Trophoblast cell (in vitro differentiated cells and primary cell): ENCODE measurements around the gene BTAF1. TPM values are rescaled to one million over a fixed set of nuclear protein-coding genes. Genes with fewer than 3 reads are reported as not detected.

Experiments
- DNase-seq, 2 donors: peaks; one replicate each; pipeline ENCODE4 v3.0.0-alpha.2; 2016
- H2AFZ ChIP-seq: 2 replicates; pipeline ENCODE4 v1.6.1; 2013; ENCODE audit warnings: low read length, moderate library complexity, mild to moderate bottlenecking; ENCODE audit not compliant: insufficient read depth, poor library complexity
- H2AK5ac ChIP-seq: 2 replicates; pipeline ENCODE4 v1.6.1; 2013; ENCODE audit warnings: mild to moderate bottlenecking, low read length
- H2BK120ac ChIP-seq: 2 replicates; pipeline ENCODE4 v1.6.1; 2013; ENCODE audit warnings: low read length, mild to moderate bottlenecking, moderate library complexity; ENCODE audit not compliant: insufficient read depth, poor library complexity
- H2BK12ac ChIP-seq: 2 replicates; pipeline ENCODE4 v1.6.1; 2013; ENCODE audit warnings: mild to moderate bottlenecking, low read length, moderate library complexity
- H2BK5ac ChIP-seq: 2 replicates; pipeline ENCODE4 v1.6.1; 2013; ENCODE audit warnings: low read length, low read depth, moderate library complexity, mild to moderate bottlenecking; ENCODE audit not compliant: poor library complexity
- H3K14ac ChIP-seq: 2 replicates; pipeline ENCODE4 v1.6.1; 2013; ENCODE audit warnings: mild to moderate bottlenecking, low read length
- H3K18ac ChIP-seq: 2 replicates; pipeline ENCODE4 v1.6.1; 2013; ENCODE audit warnings: mild to moderate bottlenecking, low read length
- H3K23ac ChIP-seq: 2 replicates; pipeline ENCODE4 v1.6.1; 2013; ENCODE audit warnings: low read length
- H3K27ac ChIP-seq: 2 replicates; pipeline ENCODE4 v1.5.1; 2013; ENCODE audit warnings: low read depth, mild to moderate bottlenecking, inconsistent platforms, low read length, moderate library complexity
- H3K27me3 ChIP-seq: 2 replicates; pipeline ENCODE4 v1.6.1; 2013; ENCODE audit warnings: inconsistent platforms, mild to moderate bottlenecking, low read length, moderate library complexity; ENCODE audit not compliant: insufficient read depth
- H3K36me3 ChIP-seq, 2 experiments: 1 replicate in 1 of 2; 2 replicates in 1 of 2; pipeline ENCODE4 v1.6.1; 2013; ENCODE audit warnings: low read length in 2 of 2, mild to moderate bottlenecking in 2 of 2, moderate library complexity in 1 of 2; ENCODE audit not compliant: insufficient read depth in 2 of 2, control insufficient read depth in 1 of 2
- H3K4ac ChIP-seq: 2 replicates; pipeline ENCODE4 v1.6.1; 2013; ENCODE audit warnings: low read depth, mild to moderate bottlenecking, low read length, moderate library complexity
- H3K4me1 ChIP-seq, 2 experiments: 1 replicate in 1 of 2; 2 replicates in 1 of 2; pipeline ENCODE4 v1.6.1; 2013; ENCODE audit warnings: low read length in 2 of 2, mild to moderate bottlenecking in 2 of 2, moderate library complexity in 1 of 2; ENCODE audit not compliant: insufficient read depth in 2 of 2, control insufficient read depth in 1 of 2
- H3K4me2 ChIP-seq: 2 replicates; pipeline ENCODE4 v1.6.1; 2013; ENCODE audit warnings: inconsistent platforms, mild to moderate bottlenecking, low read length, moderate library complexity
- H3K4me3 ChIP-seq: 2 replicates; pipeline ENCODE4 v1.5.1; 2013; ENCODE audit warnings: mild to moderate bottlenecking, low read depth, low read length, inconsistent platforms
- H3K79me1 ChIP-seq: one replicate; pipeline ENCODE4 v1.6.1; 2013; ENCODE audit warnings: low read length
- H3K79me2 ChIP-seq: 2 replicates; pipeline ENCODE4 v1.6.1; 2013; ENCODE audit warnings: low read length, mild to moderate bottlenecking; ENCODE audit not compliant: control insufficient read depth, insufficient read depth, poor library complexity
- H3K9ac ChIP-seq: 2 replicates; pipeline ENCODE4 v1.6.1; 2013; ENCODE audit warnings: mild to moderate bottlenecking, low read length
- H3K9me3 ChIP-seq: 2 replicates; pipeline ENCODE4 v1.6.1; 2013; ENCODE audit warnings: low read depth, mild to moderate bottlenecking, control low read depth, inconsistent platforms, low read length; ENCODE audit not compliant: insufficient read depth
- H4K12ac ChIP-seq: 2 replicates; pipeline ENCODE4 v1.6.1; 2013; ENCODE audit warnings: low read depth, mild to moderate bottlenecking, low read length, moderate library complexity
- H4K8ac ChIP-seq: 2 replicates; pipeline ENCODE4 v1.6.1; 2013; ENCODE audit warnings: low read depth, mild to moderate bottlenecking, low read length, moderate library complexity
- H4K91ac ChIP-seq: one replicate; pipeline ENCODE4 v1.6.1; 2013; ENCODE audit warnings: low read depth, mild to moderate bottlenecking, low read length, moderate library complexity
- WGBS: extraction: QIAGEN DNeasy Blood & Tissue Kit; methylation state at CpG from one replicate; pipeline ENCODE4 v1.1.7; 2013; ENCODE audit warnings: missing lambda C conversion rate; ENCODE audit not compliant: insufficient read length, insufficient coverage; ENCODE audit errors: extremely low coverage; 5-methylcytosine and 5-hydroxymethylcytosine counted together
- polyA plus RNA-seq: library from polyadenylated mRNA; stranded (reverse); fragments of 200-250 nt; gene quantifications from 2 replicates; pipeline ENCODE4 v1.2.3, GENCODE V29; 2013

Gene BTAF1
- polyA plus RNA-seq: 19.8 and 20.2 TPM in 2 replicates

DNA sequence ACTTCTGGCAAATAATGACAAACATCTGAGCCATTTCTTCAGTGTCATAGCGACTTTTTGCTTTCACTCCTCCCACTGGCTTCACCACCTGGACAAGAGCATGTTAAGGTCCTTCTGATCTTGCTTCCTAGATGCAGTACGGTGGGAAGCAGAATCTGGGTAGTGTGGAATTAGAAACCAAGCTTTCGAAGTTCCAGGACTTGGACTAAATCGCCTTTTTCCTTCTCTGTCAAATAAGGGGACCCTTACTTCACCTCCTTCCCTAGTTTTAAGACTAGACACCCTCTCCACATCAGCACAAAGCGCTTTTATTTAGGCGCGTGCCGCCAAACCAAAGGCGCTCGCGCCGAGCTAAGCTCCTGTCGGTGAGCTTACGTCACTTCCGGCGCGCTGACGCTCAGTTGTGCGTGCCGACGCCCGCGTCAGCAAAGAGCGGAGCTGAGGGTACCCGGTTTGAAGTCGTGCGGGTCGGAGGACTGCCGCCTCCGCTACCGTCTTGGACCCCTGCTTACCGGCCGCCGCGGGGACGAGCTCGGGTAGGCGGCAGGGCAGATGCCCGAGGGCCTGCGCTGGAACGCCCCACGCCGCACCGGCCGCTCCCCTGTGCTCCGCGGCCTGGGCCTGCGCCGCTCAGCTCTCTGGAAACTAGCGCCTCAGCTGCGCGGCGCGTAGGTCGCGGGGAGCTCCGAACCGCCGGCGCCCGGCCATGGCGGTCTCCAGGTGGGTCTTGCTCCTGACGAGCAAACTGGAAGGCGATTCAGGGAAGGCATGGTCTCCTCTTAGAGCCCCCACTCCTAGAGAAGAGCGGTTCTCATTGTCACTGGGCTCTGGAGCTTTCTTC is at the start of gene BTAF1:
BTAF1 (plus strand) TSS at position 400 of the 841 bp plus-strand sequence; CDS start at position 707, 307 bp downstream.
- peak within 1 kb of the TSS; percentile 97 for H4K8ac ChIP-seq
- no peak within 1 kb of the TSS for H3K23ac ChIP-seq
- H2BK5ac ChIP-seq: peak within 1 kb of the TSS; percentile 70
- peak within 1 kb of the TSS; percentile 78 for H3K27ac ChIP-seq
- H3K4me3 ChIP-seq: peak within 1 kb of the TSS; percentile 95
- H2BK120ac ChIP-seq: peak within 1 kb of the TSS; percentile 56
- H2AK5ac ChIP-seq: no peak within 1 kb of the TSS
- H3K18ac ChIP-seq: peak within 1 kb of the TSS; percentile 98
- no peaks in the 10 kb centered on the region for H3K27me3 ChIP-seq
- peak within 1 kb of the TSS; percentile 84 for H4K91ac ChIP-seq
- H3K79me1 ChIP-seq: peaks cover 6% of the 10 kb centered on the region
- H3K36me3 ChIP-seq: peaks cover 0 to 1% of the 10 kb centered on the region in 2 experiments
- no peak within 1 kb of the TSS for H2BK12ac ChIP-seq
- peak within 1 kb of the TSS; percentile 95 for H3K14ac ChIP-seq
- peak within 1 kb of the TSS; percentile 73 for H3K4ac ChIP-seq
- peak within 1 kb of the TSS; percentile 92 for H2AFZ ChIP-seq
- peak; percentile 98 to 100 for DNase-seq
- peak within 1 kb of the TSS; percentile 82 for H4K12ac ChIP-seq
- peaks cover 3% of the 10 kb centered on the region for H3K79me2 ChIP-seq
- H3K4me1 ChIP-seq: peaks cover 2 to 4% of the 10 kb centered on the region in 2 experiments
- peak within 1 kb of the TSS; percentile 87 for H3K4me2 ChIP-seq
- no peaks in the 10 kb centered on the region for H3K9me3 ChIP-seq
- WGBS: no CpG with 5 or more reads among the region's 65 CpGs
- peak within 1 kb of the TSS; percentile 90 for H3K9ac ChIP-seq

DNA sequence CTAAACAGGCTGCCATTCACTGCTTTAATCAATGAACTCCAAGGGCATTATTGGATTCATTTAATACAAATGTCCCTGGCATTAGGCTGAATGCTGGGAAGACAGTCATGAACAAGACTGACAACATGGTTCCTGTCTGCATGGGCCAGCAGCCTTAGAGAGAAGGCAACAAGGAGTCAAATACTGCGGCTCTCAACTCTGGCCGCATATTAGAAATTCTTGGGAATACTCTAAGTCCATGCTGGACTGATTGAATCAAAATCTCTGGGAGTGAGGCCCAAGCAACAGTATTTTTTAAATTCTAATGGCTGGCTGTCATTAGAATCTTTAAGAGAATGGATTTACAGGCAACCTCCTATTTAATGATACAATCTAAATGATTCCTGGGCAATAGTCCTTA is 48.4 kb upstream of the BTAF1 start:
- no peak overlapping the region for H2BK5ac ChIP-seq
- H4K91ac ChIP-seq: no peak overlapping the region
- DNase-seq: peak; percentile 54 to 76
- H3K36me3 ChIP-seq: no peaks in the 10 kb centered on the region
- H4K12ac ChIP-seq: no peak overlapping the region
- no peak overlapping the region for H3K18ac ChIP-seq
- no peak overlapping the region for H3K23ac ChIP-seq
- H2AFZ ChIP-seq: no peak overlapping the region
- WGBS: no CpG with 5 or more reads among the region's 2 CpGs
- no peak overlapping the region for H3K27ac ChIP-seq
- no peaks in the 10 kb centered on the region for H3K27me3 ChIP-seq
- H3K4me2 ChIP-seq: no peak overlapping the region
- H2BK120ac ChIP-seq: no peak overlapping the region
- H3K4me3 ChIP-seq: no peak overlapping the region
- no peak overlapping the region for H3K14ac ChIP-seq
- no peak overlapping the region for H2BK12ac ChIP-seq
- H2AK5ac ChIP-seq: no peak overlapping the region
- no peak overlapping the region for H3K4ac ChIP-seq
- H3K9me3 ChIP-seq: no peaks in the 10 kb centered on the region
- H4K8ac ChIP-seq: no peak overlapping the region
- H3K9ac ChIP-seq: no peak overlapping the region
- H3K79me1 ChIP-seq: no peaks in the 10 kb centered on the region
- no peaks in the 10 kb centered on the region for H3K79me2 ChIP-seq
- H3K4me1 ChIP-seq: no peaks in the 10 kb centered on the region

DNA sequence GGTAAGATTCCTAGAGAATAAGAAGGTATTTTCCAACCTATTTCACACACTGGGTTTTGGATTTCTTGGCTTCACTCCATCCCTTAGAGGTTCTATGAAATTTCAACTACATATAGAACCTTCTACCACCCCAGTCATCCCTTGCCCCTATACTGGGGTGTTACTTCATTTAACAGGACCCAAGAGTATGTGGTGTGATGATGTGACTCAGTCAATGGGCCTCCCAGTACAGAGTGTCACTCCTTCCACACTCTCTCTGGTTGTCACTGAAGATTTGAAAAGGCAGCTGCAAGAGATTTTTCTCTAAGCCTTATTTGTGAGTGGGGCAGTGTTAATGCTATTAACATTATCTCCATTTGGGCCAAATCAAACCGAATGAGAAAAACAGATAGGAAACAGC is 47.8 kb upstream of the BTAF1 start:
- Histone ChIP-seq H3K4me2 (no peak overlapping the region), H3K4ac (no peak overlapping the region), H3K4me3 (no peak overlapping the region), H2BK12ac (no peak overlapping the region), H3K4me1 (no peaks in the 10 kb centered on the region), H2BK120ac (no peak overlapping the region), H3K27ac (no peak overlapping the region), H2AK5ac (no peak overlapping the region), H4K8ac (no peak overlapping the region), H3K23ac (no peak overlapping the region), H4K12ac (no peak overlapping the region), H3K14ac (no peak overlapping the region), H3K9ac (no peak overlapping the region), H3K27me3 (no peaks in the 10 kb centered on the region), H3K9me3 (no peaks in the 10 kb centered on the region), H3K18ac (no peak overlapping the region), H2BK5ac (no peak overlapping the region), H3K79me1 (no peaks in the 10 kb centered on the region), H3K36me3 (no peaks in the 10 kb centered on the region), H3K79me2 (no peaks in the 10 kb centered on the region), H4K91ac (no peak overlapping the region), H2AFZ (no peak overlapping the region)
- DNase-seq: peak in 1 of 2 donors; percentile 41
- WGBS: no CpG with 5 or more reads among the region's 1 CpG

DNA sequence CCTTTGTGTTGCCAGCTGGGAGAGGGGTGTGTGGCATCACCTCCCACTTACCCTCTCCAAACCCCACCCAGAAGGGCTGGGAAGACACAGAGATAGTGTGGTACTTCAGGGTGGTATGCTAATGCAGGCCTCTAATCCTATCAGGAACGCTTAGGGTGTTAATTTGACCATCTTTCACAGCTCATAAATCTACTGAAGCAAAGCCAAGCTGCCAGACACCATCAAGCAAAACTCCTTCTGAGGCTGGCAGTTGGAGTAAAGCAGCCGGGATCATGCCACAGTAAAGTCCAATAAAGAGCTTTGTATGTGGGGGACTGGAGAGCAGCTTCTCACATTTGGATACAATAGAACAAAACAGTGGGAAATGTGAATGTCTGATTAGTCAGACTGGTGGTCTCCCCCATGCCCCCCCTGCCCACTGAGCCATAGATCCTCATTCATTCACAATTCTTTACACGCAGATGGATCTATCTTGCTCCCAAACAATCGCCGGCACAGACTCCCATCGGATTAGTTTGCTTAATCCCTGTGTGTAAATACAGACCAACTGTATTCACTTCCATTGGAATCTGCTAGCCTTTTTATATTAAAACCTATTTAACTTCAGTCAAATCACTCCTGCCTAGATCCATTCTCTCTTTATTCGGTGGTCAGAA is 43.9 kb upstream of the BTAF1 start:
- Histone ChIP-seq H3K27me3 (no peaks in the 10 kb centered on the region), H2BK12ac (no peak overlapping the region), H3K9me3 (no peaks in the 10 kb centered on the region), H3K4ac (no peak overlapping the region), H3K4me2 (no peak overlapping the region), H3K23ac (no peak overlapping the region), H2AFZ (no peak overlapping the region), H4K91ac (no peak overlapping the region), H2AK5ac (no peak overlapping the region), H3K4me3 (no peak overlapping the region), H3K79me2 (no peaks in the 10 kb centered on the region), H3K4me1 (peaks cover 2 to 15% of the 10 kb centered on the region in 2 experiments), H3K18ac (no peak overlapping the region), H3K79me1 (peaks cover 3% of the 10 kb centered on the region), H3K27ac (no peak overlapping the region), H3K9ac (no peak overlapping the region), H3K14ac (no peak overlapping the region), H2BK5ac (no peak overlapping the region), H4K8ac (no peak overlapping the region), H2BK120ac (no peak overlapping the region), H4K12ac (no peak overlapping the region), H3K36me3 (no peaks in the 10 kb centered on the region)
- WGBS: no CpG with 5 or more reads among the region's 7 CpGs
- DNase-seq: no peak
